AG09309 (cell line): Measurements from ENCODE around the gene ADIRF.

Experiments used
- DNase-seq: peaks from one replicate; pipeline ENCODE4 v3.0.0-alpha.2; 2010; ENCODE audit warnings: low read depth
- H3K4me3 ChIP-seq: 2 replicates; pipeline ENCODE4 v1.5.1; 2011; ENCODE audit warnings: mild to moderate bottlenecking, low read depth, low read length, moderate library complexity; ENCODE audit not compliant: control insufficient read depth
- CTCF ChIP-seq: IDR thresholded peaks from 2 replicates; pipeline ENCODE4 v1.5.1; 2011; ENCODE audit warnings: mild to moderate bottlenecking, low read depth, low read length, inconsistent platforms; ENCODE audit not compliant: insufficient read depth, control insufficient read depth; ENCODE audit errors: missing control alignments

ADIRF gene

GRCh38 chr10:86954681-86955500, 13.4 kb upstream of the ADIRF start:
- no peak for TF ChIP-seq CTCF
- no peak for DNase-seq

GRCh38 chr10:86955501-86956194, 12.6 kb upstream of the ADIRF start:
- no peak for TF ChIP-seq CTCF
- DNase-seq, result no peak
- H3K4me3 ChIP-seq, result no peak overlapping the region

More at GRCh38 chr10:86954681-86955500, 13.4 kb upstream of the ADIRF start:
- H3K4me3 ChIP-seq, result no peak overlapping the region

- no peak for TF ChIP-seq CTCF
- H3K4me3 ChIP-seq, result no peak overlapping the region
- DNase-seq, result no peak
These were observed 12.0 kb upstream of the ADIRF start for GRCh38 chr10:86956195-86956847.

GRCh38 chr10:86956848-86957448, 11.3 kb upstream of the ADIRF start:
- TF ChIP-seq CTCF, result no peak
- no peak overlapping the region for H3K4me3 ChIP-seq

GRCh38 chr10:86957471-86958115, 10.7 kb upstream of the ADIRF start, which contains the start of gene MMRN2:
MMRN2 (minus strand) TSS chr10:86957615; CDS start chr10:86957541, 74 bp downstream.
- no peak within 1 kb of the TSS for H3K4me3 ChIP-seq
- no peak for DNase-seq
- no peak for TF ChIP-seq CTCF

More at GRCh38 chr10:86956848-86957448, 11.3 kb upstream of the ADIRF start:
- DNase-seq, result no peak
